Vagina (tissue), 2 donors: ENCODE data around the gene FLNA. TPM values are rescaled to one million over a fixed set of nuclear protein-coding genes. Genes with fewer than 3 reads are reported as not detected.

Source experiments
- DNase-seq, 2 donors: peaks; one replicate each; pipeline ENCODE4 v3.0.0-alpha.2; 2017; ENCODE audit errors: extremely low spot score in 2 of 2
- H3K27ac ChIP-seq: fragments of 200-600 bp; sonication (generic); one replicate; pipeline ENCODE4 v1.5.1; 2019
- H3K27me3 ChIP-seq: fragments of 200-600 bp; sonication (generic); one replicate; pipeline ENCODE4 v1.5.1; 2019
- H3K36me3 ChIP-seq, 2 donors: fragments of 200-600 bp; sonication (generic); one replicate each; pipeline ENCODE4 v1.5.1; 2017 to 2019
- H3K4me1 ChIP-seq: fragments of 200-600 bp; sonication (generic); one replicate; pipeline ENCODE4 v1.5.1; 2019
- H3K4me3 ChIP-seq, 2 donors: fragments of 200-600 bp; sonication (generic); 1 replicate in 1 of 2; 2 replicates in 1 of 2; pipeline ENCODE4 v1.5.1; 2016 to 2019
- H3K9me3 ChIP-seq: fragments of 200-600 bp; sonication (generic); one replicate; pipeline ENCODE4 v1.5.1; 2019
- POLR2A ChIP-seq, 2 donors: fragments of 450-650 bp; IDR thresholded peaks; one replicate each; pipeline ENCODE4 v1.6.1; 2017; ENCODE audit warnings: antibody characterized with exemption in 2 of 2, mild to moderate bottlenecking in 2 of 2, moderate library complexity in 2 of 2
- POLR2AphosphoS5 ChIP-seq, 2 donors: sonication (generic); formaldehyde crosslinking; IDR thresholded peaks; one replicate each; pipeline ENCODE4 v1.9.0; 2017; ENCODE audit warnings: antibody characterized with exemption in 2 of 2, mild to moderate bottlenecking in 2 of 2, low read depth in 1 of 2; ENCODE audit not compliant: insufficient read depth in 1 of 2
- intact Hi-C: fragments of 100-400 bp; cut with DNase I; formaldehyde crosslinking; loops from one replicate; pipeline ENCODE4 v1.15.1; 2023
- total RNA-seq: library from RNA; depleted of rRNA; stranded (reverse); fragments of >200 nt; gene quantifications from one replicate; pipeline ENCODE4 v1.2.3, GENCODE V29; 2016
- TF ChIP-seq, protein P1 (sequence below), 3 experiments: fragments of 450-650 bp in 2 of 3; fragments of 200-600 bp in 1 of 3; sonication (generic) in 1 of 3; IDR thresholded peaks; one replicate each; pipeline ENCODE4 v1.5.1; 2017 to 2019; ENCODE audit warnings: antibody characterized with exemption in 3 of 3, mild to moderate bottlenecking in 2 of 3, moderate library complexity in 2 of 3

The FLNA gene
- total RNA-seq, 1 donor from 2014 or later: 1,247 TPM

DNA sequence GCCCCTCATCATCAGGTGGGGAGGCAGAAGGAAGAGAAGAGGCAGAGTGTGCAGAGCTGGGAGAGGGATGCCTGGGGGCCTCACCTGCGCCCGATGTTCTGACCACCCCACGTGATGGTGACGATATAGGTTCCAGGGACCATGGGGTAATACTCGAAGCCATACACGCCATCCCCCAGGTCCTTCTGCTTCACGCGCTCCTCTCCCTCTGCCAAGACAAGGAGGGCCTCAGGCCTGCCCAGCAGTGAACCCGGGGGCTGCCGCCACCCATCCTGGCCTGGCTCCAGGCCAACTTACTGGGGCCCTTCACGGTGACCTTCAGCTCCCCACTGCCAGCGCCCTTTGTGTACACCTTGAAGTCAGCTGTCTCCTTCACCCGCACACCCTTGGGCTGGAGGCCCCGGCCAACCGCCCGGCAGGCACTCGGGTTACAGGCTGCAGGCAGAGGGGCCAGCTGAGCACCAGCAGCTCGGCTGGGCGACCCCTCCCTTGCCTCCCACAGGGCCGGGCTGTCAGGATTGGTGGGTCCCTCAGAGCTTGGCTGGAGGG, 9.3 kb downstream of the FLNA start:
- H3K4me1 ChIP-seq: peaks cover 38% of the 10 kb centered on the region
- no peak overlapping the region for H3K27ac ChIP-seq
- H3K9me3 ChIP-seq: no peaks in the 10 kb centered on the region
- H3K4me3 ChIP-seq: no peak overlapping the region
- TF ChIP-seq, protein P1, sequence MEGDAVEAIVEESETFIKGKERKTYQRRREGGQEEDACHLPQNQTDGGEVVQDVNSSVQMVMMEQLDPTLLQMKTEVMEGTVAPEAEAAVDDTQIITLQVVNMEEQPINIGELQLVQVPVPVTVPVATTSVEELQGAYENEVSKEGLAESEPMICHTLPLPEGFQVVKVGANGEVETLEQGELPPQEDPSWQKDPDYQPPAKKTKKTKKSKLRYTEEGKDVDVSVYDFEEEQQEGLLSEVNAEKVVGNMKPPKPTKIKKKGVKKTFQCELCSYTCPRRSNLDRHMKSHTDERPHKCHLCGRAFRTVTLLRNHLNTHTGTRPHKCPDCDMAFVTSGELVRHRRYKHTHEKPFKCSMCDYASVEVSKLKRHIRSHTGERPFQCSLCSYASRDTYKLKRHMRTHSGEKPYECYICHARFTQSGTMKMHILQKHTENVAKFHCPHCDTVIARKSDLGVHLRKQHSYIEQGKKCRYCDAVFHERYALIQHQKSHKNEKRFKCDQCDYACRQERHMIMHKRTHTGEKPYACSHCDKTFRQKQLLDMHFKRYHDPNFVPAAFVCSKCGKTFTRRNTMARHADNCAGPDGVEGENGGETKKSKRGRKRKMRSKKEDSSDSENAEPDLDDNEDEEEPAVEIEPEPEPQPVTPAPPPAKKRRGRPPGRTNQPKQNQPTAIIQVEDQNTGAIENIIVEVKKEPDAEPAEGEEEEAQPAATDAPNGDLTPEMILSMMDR (IDR thresholded peaks at IDR 0.05): no peak
- no peak for TF ChIP-seq POLR2A (IDR thresholded peaks at IDR 0.05)
- TF ChIP-seq POLR2AphosphoS5 (IDR thresholded peaks at IDR 0.05; ENCODE audit: insufficient read depth in 1 of 2, low read depth in 1 of 2): no peak
- intact Hi-C loops: no loop called here
- peaks cover 0 to 64% of the 10 kb centered on the region in 2 donors for H3K36me3 ChIP-seq
- no peak for DNase-seq
- H3K27me3 ChIP-seq: no peaks in the 10 kb centered on the region

DNA sequence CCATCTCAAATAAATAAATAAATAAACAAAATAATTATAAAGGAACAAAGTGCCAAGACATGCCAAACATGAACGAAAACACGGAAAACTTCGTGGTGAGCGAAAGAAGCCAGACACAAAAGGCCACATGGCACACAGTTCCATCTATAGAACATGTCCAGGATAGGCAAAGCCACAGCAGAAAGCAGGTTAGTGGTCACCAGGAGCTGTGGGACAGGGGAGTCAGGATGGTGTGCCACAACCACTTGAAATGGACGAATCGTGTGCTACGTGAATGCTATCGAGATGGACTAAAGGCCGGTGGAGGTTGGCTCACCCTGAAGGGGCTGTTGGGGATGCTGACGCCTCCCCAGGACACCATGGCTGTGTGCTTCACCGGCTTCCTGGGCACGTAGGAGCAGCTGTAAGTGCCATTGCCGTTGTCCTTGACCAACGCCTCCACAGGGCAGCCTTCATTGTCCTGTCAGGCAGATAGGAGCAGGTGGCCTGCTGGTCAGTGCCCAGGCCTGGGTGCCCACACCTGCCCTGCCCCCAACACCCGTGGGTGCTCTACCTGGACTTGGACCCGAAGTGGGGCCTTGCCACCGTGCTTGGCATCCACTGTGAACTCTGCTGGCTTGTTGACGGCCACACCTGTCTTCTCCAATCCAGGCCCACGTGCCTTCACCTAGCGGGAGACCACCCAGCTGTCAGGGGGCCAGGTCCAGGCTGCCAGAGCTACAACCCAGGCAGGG, 10.6 kb downstream of the FLNA start:
- TF ChIP-seq, protein P1 (IDR thresholded peaks at IDR 0.05): no peak
- TF ChIP-seq POLR2AphosphoS5 (IDR thresholded peaks at IDR 0.05; ENCODE audit: insufficient read depth in 1 of 2, low read depth in 1 of 2): peak in 1 of 2 donors; percentile 19
- no peak for TF ChIP-seq POLR2A (IDR thresholded peaks at IDR 0.05)
- H3K36me3 ChIP-seq: peaks cover 0 to 77% of the 10 kb centered on the region in 2 donors
- intact Hi-C loops: no loop called here
- H3K27ac ChIP-seq: no peak overlapping the region
- H3K27me3 ChIP-seq: no peaks in the 10 kb centered on the region
- no peak overlapping the region for H3K4me3 ChIP-seq
- H3K4me1 ChIP-seq: peaks cover 34% of the 10 kb centered on the region
- no peak for DNase-seq
- H3K9me3 ChIP-seq: no peaks in the 10 kb centered on the region

DNA sequence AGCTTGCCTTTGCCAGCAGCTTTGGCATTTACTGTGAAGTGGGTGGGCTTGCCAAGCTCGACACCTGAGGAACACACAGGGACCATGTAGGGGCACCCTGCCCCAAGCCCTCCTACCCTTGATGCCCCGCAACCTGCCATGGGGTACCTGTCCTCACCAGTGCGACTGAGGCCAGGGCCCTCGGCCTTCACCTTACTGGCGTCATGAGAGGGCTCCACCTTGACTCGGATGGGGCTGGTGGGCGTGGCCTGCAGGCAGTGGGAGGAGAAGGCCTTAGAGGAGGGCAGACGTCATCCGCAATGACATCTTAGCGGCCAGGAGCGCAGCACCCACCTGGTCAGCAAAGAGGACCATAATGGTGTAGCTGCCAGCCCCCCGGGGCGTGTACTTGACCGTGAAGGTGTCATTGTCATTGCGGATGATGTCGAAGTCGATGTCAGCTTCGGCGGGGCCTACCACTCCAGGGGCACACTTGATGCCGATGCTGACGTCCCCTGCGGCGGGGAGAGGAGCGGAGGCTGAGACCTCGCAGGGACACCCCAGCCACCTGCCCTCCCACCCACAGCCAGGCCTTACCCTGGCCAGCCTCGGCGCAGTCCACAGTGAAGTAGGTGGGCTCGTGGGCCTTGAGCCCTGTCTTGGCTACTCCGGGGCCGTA, 12.2 kb downstream of the FLNA start:
- Histone ChIP-seq H3K9me3 (no peaks in the 10 kb centered on the region), H3K36me3 (peaks cover 0 to 88% of the 10 kb centered on the region in 2 donors), H3K27me3 (no peaks in the 10 kb centered on the region), H3K4me3 (no peak overlapping the region), H3K27ac (no peak overlapping the region), H3K4me1 (peaks cover 20% of the 10 kb centered on the region)
- no peak for DNase-seq
- TF ChIP-seq POLR2A (IDR thresholded peaks at IDR 0.05): no peak
- TF ChIP-seq, protein P1 (IDR thresholded peaks at IDR 0.05): no peak
- peak in 1 of 2 donors; percentile 15 for TF ChIP-seq POLR2AphosphoS5 (IDR thresholded peaks at IDR 0.05; ENCODE audit: insufficient read depth in 1 of 2, low read depth in 1 of 2)
- intact Hi-C loops: no loop called here

DNA sequence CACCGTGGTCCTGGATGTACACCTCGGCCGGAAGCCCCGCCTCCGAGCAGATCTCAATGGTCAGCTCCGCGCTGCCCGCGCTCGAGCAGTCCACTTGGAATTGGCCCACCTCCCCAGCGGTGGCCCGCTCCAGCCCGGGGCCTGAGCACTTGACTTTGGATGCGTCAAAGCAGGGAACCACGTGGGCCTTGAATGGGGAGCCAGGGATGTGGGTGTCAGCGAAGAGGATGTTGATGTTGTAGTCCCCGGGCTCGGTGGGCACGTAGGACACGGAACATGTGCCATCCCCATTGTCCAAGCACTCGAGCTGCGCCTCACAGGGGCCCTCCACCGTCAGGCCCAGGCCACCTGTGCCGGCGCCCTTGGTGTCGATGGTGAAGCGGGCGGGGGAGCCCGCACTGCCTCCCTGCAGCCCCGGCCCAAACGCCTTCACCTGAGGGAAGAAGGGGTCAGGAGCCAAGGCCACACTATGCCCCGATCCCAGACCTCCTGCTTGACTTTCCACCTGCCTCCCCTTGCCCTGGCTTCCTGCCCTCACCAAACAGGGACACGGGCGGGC, 14.2 kb downstream of the FLNA start:
- H3K9me3 ChIP-seq: no peaks in the 10 kb centered on the region
- peaks cover 0 to 79% of the 10 kb centered on the region in 2 donors for H3K36me3 ChIP-seq
- no peak for TF ChIP-seq POLR2A (IDR thresholded peaks at IDR 0.05)
- TF ChIP-seq POLR2AphosphoS5 (IDR thresholded peaks at IDR 0.05; ENCODE audit: insufficient read depth in 1 of 2, low read depth in 1 of 2): no peak
- TF ChIP-seq, protein P1 (IDR thresholded peaks at IDR 0.05): no peak
- no peak overlapping the region for H3K27ac ChIP-seq
- peaks cover 3% of the 10 kb centered on the region for H3K4me1 ChIP-seq
- intact Hi-C loops: no loop called here
- no peak overlapping the region for H3K4me3 ChIP-seq
- H3K27me3 ChIP-seq: no peaks in the 10 kb centered on the region
- DNase-seq: no peak
